Endothelial cell of umbilical vein (primary cell): ENCODE results near the gene IL33. TPM values are rescaled to one million over a fixed set of nuclear protein-coding genes. Genes with fewer than 3 reads are reported as not detected.
A peak's percentile ranks its signal among the peaks of the same experiment; 100 is the strongest.

ENCODE experiments used
- Bru-seq: library from RNA; stranded (reverse); fragments of 400-500 nt; gene quantifications from one replicate; lab custom pipeline; 2021; lab: Mats Ljungman, UMichigan
- BruChase-seq, 2 experiments: library from RNA; stranded (reverse); fragments of 400-500 nt; gene quantifications; one replicate each; lab custom pipeline; 2021; lab: Mats Ljungman, UMichigan
- BruUV-seq: library from RNA; stranded (reverse); fragments of 400-500 nt; replicated peaks from 2 replicates; lab custom pipeline; 2021; lab: Mats Ljungman, UMichigan
- CTCF ChIA-PET: fragments of 300-600, 350-600 bp; sonication (Branson Sonifier 250); formaldehyde crosslinking; loops from one replicate; lab custom pipeline; 2021; ENCODE audit warnings: antibody characterized with exemption, inconsistent platforms; lab: Charles Lee
- POLR2A ChIA-PET: fragments of 300-600, 350-600 bp; sonication (Branson Sonifier 250); formaldehyde crosslinking; loops from one replicate; lab custom pipeline; 2021; ENCODE audit warnings: antibody characterized with exemption, inconsistent platforms; lab: Charles Lee
- DNase-seq: peaks from one replicate; pipeline ENCODE4 v3.0.0-alpha.2; 2011; ENCODE audit warnings: low read depth, low spot score
- FAIRE-seq: peaks from 2 replicates; lab custom pipeline; 2011; peaks lifted over from hg19 to GRCh38; lab: Jason Lieb, UNC
- H2AFZ ChIP-seq: 2 replicates; pipeline ENCODE4 v1.6.0; 2012; ENCODE audit warnings: low read depth, low read length, control low read depth, inconsistent platforms
- H3K27ac ChIP-seq: 2 replicates; pipeline ENCODE4 v1.5.1; 2011; ENCODE audit warnings: low read depth, mild to moderate bottlenecking, control low read depth, low read length, moderate library complexity; ENCODE audit not compliant: insufficient read depth
- H3K27me3 ChIP-seq, 2 experiments: 2 replicates each; pipeline versions ENCODE4 v1.6.0 to v1.6.1; 2011; ENCODE audit warnings: low read length in 2 of 2, mixed read lengths in 1 of 2; ENCODE audit not compliant: control insufficient read depth in 2 of 2, insufficient read depth in 2 of 2
- H3K36me3 ChIP-seq, 2 experiments: 2 replicates in 1 of 2; 3 replicates in 1 of 2; pipeline ENCODE4 v1.5.1; 2011; ENCODE audit warnings: low read length in 2 of 2, mild to moderate bottlenecking in 1 of 2, moderate library complexity in 1 of 2; ENCODE audit not compliant: control insufficient read depth in 2 of 2, insufficient read depth in 2 of 2; ENCODE audit errors: extremely low read depth in 1 of 2
- H3K4me1 ChIP-seq: 3 replicates; pipeline ENCODE4 v1.5.1; 2011; ENCODE audit warnings: mild to moderate bottlenecking, low read length; ENCODE audit not compliant: control insufficient read depth, insufficient read depth; ENCODE audit errors: extremely low read depth
- H3K4me2 ChIP-seq: 2 replicates; pipeline ENCODE4 v1.6.1; 2011; ENCODE audit warnings: low read length, control low read depth, mixed read lengths; ENCODE audit not compliant: insufficient read depth
- H3K4me3 ChIP-seq, 3 experiments: fragments of 200-600 bp in 1 of 3; sonication (generic), shearing (Covaris generic) in 1 of 3; replicated peaks in 1 of 3; 2 replicates each; pipeline ENCODE4 v1.5.1; 2011 to 2016; ENCODE audit warnings: control low read depth in 3 of 3, low read length in 3 of 3, mild to moderate bottlenecking in 2 of 3, inconsistent platforms in 1 of 3, low read depth in 1 of 3, moderate library complexity in 1 of 3; ENCODE audit not compliant: insufficient read depth in 1 of 3
- H3K79me2 ChIP-seq: 2 replicates; pipeline ENCODE4 v1.6.0; 2012; ENCODE audit warnings: low read length, inconsistent platforms; ENCODE audit not compliant: control insufficient read depth, insufficient read depth
- H3K9ac ChIP-seq: replicated peaks from 2 replicates; pipeline ENCODE3; 2011; ENCODE audit warnings: low read length, control low read depth; ENCODE audit not compliant: insufficient read depth; ENCODE audit errors: extremely low read depth
- H3K9me1 ChIP-seq: replicated peaks from 3 replicates; pipeline ENCODE4 v1.6.0; 2011; ENCODE audit warnings: mild to moderate bottlenecking, low read length; ENCODE audit not compliant: control insufficient read depth, insufficient read depth; ENCODE audit errors: extremely low read depth
- H3K9me3 ChIP-seq: replicated peaks from 2 replicates; pipeline ENCODE4 v1.5.1; 2012; ENCODE audit warnings: low read length, inconsistent platforms; ENCODE audit not compliant: control insufficient read depth, insufficient read depth
- H4K20me1 ChIP-seq: replicated peaks from 2 replicates; pipeline ENCODE3; 2011; ENCODE audit warnings: mild to moderate bottlenecking, low read length; ENCODE audit not compliant: control insufficient read depth, insufficient read depth; ENCODE audit errors: extremely low read depth
- CTCF ChIP-seq, 2 donors: IDR thresholded peaks; 1 replicate in 1 of 2; 2 replicates in 1 of 2; pipeline ENCODE4 v1.5.1; 2011; ENCODE audit warnings: low read length in 2 of 2, mild to moderate bottlenecking in 2 of 2, moderate library complexity in 2 of 2, control low read depth in 1 of 2, inconsistent platforms in 1 of 2, low read depth in 1 of 2; ENCODE audit not compliant: insufficient read depth in 1 of 2; ENCODE audit errors: extremely low read depth in 1 of 2
- EZH2 ChIP-seq: IDR thresholded peaks from 2 replicates; pipeline ENCODE4 v1.6.1; 2012; ENCODE audit warnings: borderline replicate concordance, low read depth, mild to moderate bottlenecking, moderate library complexity, low read length, inconsistent platforms; ENCODE audit not compliant: severe bottlenecking
- FOS ChIP-seq: IDR thresholded peaks from 2 replicates; pipeline ENCODE4 v1.6.1; 2011; ENCODE audit warnings: mild to moderate bottlenecking, low read length, moderate library complexity, borderline replicate concordance; ENCODE audit not compliant: insufficient read depth
- GATA2 ChIP-seq: IDR thresholded peaks from 2 replicates; pipeline ENCODE4 v1.7.0; 2011; ENCODE audit warnings: low read depth, mild to moderate bottlenecking, moderate library complexity, mixed read lengths, low read length; ENCODE audit not compliant: insufficient read length, insufficient read depth
- JUN ChIP-seq: IDR thresholded peaks from 2 replicates; pipeline ENCODE4 v1.6.1; 2011; ENCODE audit warnings: borderline replicate concordance, low read depth; ENCODE audit not compliant: insufficient read length, insufficient read depth
- MAX ChIP-seq: IDR thresholded peaks from 2 replicates; pipeline ENCODE4 v1.6.1; 2011; ENCODE audit not compliant: insufficient read depth, insufficient read length
- MYC ChIP-seq: IDR thresholded peaks from one replicate; pipeline ENCODE4 v1.6.1; 2011; ENCODE audit warnings: mild to moderate bottlenecking, low read depth, low read length
- POLR2A ChIP-seq: IDR thresholded peaks from 2 replicates; pipeline ENCODE4 v1.6.1; 2012; ENCODE audit warnings: low read depth, mild to moderate bottlenecking, control low read depth, low read length
- POLR2AphosphoS5 ChIP-seq: IDR thresholded peaks from 2 replicates; pipeline ENCODE4 v1.6.1; 2012; ENCODE audit warnings: low read depth, mild to moderate bottlenecking, control low read depth, low read length, moderate library complexity; ENCODE audit not compliant: insufficient read depth
- dilution Hi-C: fragments of 300-500 bp; cut with MboI; formaldehyde crosslinking; loops from one replicate; pipeline ENCODE4 v1.15.0; 2019; ENCODE audit warnings: low sequenced_read_pairs; ENCODE audit not compliant: extremely low pct_ligation_motif_present
- intact Hi-C: fragments of 100-400 bp; cut with micrococcal nuclease; formaldehyde crosslinking; loops from one replicate; pipeline ENCODE4 v1.10.0; 2022
- long read RNA-seq: library from polyadenylated mRNA; stranded (forward); transcript quantifications from one replicate; pipeline ENCODE4 v2.0.0, GENCODE V29; 2021
- polyA minus RNA-seq, 3 experiments: library from RNA; depleted of rRNA, polyadenylated mRNA; stranded (reverse); fragments of >200 nt; gene quantifications; 1 replicate in 1 of 3; 2 replicates in 2 of 3; pipeline ENCODE4 v1.2.3, GENCODE V29; 2011
- polyA plus RNA-seq, 4 experiments: library from polyadenylated mRNA; depleted of rRNA in 3 of 4; stranded (reverse) in 3 of 4; unstranded in 1 of 4; fragments of >200 nt; gene quantifications; 2 replicates each; pipeline versions ENCODE4 v1.2.1 to v1.2.3, GENCODE V29; 2011 to 2012; ENCODE audit warnings: missing spikeins in 1 of 4
- total RNA-seq: library from RNA; stranded (reverse); gene quantifications from 2 replicates; pipeline ENCODE4 v1.2.3, GENCODE V29; 2021

IL33 gene
- 8.5 and 13.8 TPM in 2 replicates for total RNA-seq
- 6.0 and 8.7 TPM in 2 replicates for polyA plus RNA-seq
- 4.5 and 5.9 TPM in 2 replicates for polyA plus RNA-seq (2011; cell fraction: cytosol; rRNA removed)
- 6.8 and 7.6 TPM in 2 replicates for polyA plus RNA-seq (2011; cell fraction: nucleus; rRNA removed)
- 2.5 and 3.1 TPM in 2 replicates for polyA plus RNA-seq (2012)
- 2.8 and 6.6 TPM in 2 replicates for polyA minus RNA-seq
- polyA minus RNA-seq (2011; cell fraction: cytosol; rRNA and poly(A)+ RNA removed), result not detected
- polyA minus RNA-seq (2011; cell fraction: nucleus; rRNA and poly(A)+ RNA removed), result 5.2 and 6.1 TPM in 2 replicates
- percentile 52 among the genes with signal in this experiment for Bru-seq, nascent RNA
- percentile 42 among the genes with signal in this experiment for BruChase-seq, experiment 1, labeled RNA remaining after a 6-hour chase
- BruChase-seq, experiment 2, labeled RNA remaining after a 2-hour chase, result percentile 38 among the genes with signal in this experiment
- long read RNA-seq, partial matches to known transcripts, result 0 of 10 reads
- long read RNA-seq, other reads (novel, unspliced or antisense), result 10 of 10 reads

GRCh38 chr9:6215562-6215961, at the start of gene IL33:
Gene IL33, plus strand, starts transcription at chr9:6215807. Its CDS starts 25,888 bp downstream, at chr9:6241695.
- FAIRE-seq, result no peak
- CTCF ChIA-PET, result interaction anchor here (0.7 to 1.7 kb wide), 3 partner anchors 17 to 161 kb away, joined by 3 to 6 read pairs (median 4); no protein-coding TSS in a partner anchor
- H2AFZ ChIP-seq, result no peak within 1 kb of the TSS

More at GRCh38 chr9:6215562-6215961, at the start of gene IL33:
- no peak within 1 kb of the TSS for H3K27ac ChIP-seq
- no TSS peak for BruUV-seq
- dilution Hi-C loops (no loop called here), intact Hi-C loops (loop anchor here (5.0 kb wide), 1 partner anchor 68 kb away; no protein-coding TSS in a partner anchor)
- no peaks in the 10 kb centered on the region for H3K79me2 ChIP-seq
- peak; percentile 72 for DNase-seq
- no peaks in the 10 kb centered on the region for H3K36me3 ChIP-seq
- peak within 1 kb of the TSS in 1 of 3 experiments; percentile 42 for H3K4me3 ChIP-seq
- TF ChIP-seq GATA2 (no peak), FOS (no peak), EZH2 (no peak), MYC (no peak), POLR2A (no peak), POLR2AphosphoS5 (no peak), JUN (no peak), MAX (no peak), CTCF (IDR thresholded peaks at IDR 0.05; ENCODE audit: extremely low read depth in 1 of 2, insufficient read depth in 1 of 2, low read depth in 1 of 2, low read length in 2 of 2) (no peak)
- no peaks in the 10 kb centered on the region for H3K9me1 ChIP-seq
- POLR2A ChIA-PET, result no interaction called here
- H3K9ac ChIP-seq, result no peak within 1 kb of the TSS
- H3K4me1 ChIP-seq, result peaks cover 32% of the 10 kb centered on the region
- no peak within 1 kb of the TSS for H3K4me2 ChIP-seq
- no peaks in the 10 kb centered on the region for H3K9me3 ChIP-seq
- H4K20me1 ChIP-seq, result no peaks in the 10 kb centered on the region
- H3K27me3 ChIP-seq, result no peaks in the 10 kb centered on the region
